NCI-H1417 treated with DMSO at 0.1 percent for 48 hours (cell line): ENCODE measurements around the gene KARS1.

Source experiments
- DNase-seq: peaks from one replicate; lab custom pipeline; 2025; lab: John Stamatoyannopoulos, UW

The KARS1 gene

DNA sequence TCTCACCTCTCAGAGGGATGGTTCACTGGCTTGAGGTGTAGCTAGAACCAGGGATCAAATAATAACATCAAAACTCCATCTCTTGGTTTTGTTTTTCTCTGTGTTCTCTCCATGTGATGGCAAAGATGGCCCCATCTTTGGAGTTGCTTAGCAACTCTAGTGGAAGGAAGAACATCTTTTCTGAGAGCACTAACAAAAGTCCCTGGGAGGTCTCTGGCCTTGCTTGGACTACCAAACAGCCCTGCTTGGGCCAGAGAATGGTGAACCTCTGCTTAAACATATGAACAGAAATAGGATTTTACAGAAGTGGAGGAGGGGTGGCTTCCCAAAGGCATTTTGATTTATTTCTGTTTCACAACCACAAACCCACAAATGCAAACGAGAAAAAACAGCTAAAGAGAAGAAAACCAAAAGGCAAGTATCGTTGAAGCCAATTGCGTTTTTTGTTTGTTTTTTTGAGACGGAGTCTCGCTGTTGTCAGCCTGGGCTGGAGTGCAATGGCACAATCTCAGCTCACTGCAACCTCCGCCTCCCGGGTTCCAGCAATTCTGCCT lies 68.1 kb downstream of the KARS1 start:
- no peak for DNase-seq

DNA sequence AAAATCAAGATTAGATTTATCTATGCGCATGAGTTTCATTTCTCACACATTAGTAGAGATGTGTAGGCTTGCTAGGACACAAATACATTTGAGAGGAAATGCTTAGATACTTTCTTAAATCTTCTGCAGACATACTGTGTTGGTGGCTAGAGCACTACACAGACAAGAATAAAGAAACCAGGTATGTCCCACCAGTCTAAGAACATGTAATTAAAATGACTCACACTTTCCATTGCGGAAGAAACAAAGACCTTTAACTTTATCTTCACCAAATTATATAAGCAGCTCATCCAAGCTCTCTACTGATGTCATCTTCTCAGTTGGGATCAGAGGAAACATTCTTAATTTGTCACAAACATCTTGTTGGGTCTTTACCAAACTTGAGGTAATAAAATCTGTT lies 68.7 kb downstream of the KARS1 start:
- DNase-seq: no peak

DNA sequence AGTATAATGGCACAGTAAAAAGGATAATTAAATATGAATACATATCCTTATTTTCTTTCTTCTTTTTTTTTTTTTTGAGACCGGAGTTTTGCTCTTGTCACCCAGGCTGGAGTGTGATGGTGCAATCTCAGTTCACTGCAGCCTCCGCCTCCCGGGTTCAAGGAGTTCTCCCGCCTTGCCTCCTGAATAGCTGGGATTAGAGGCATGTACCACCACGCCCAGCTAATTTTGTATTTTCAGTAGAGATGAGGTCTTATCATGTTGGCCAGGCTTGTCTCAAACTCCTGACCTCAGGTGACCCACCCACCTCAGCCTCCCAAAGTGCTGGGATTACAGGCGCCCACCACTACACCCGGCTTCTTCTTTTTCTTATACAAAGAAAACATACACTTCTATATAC lies 69.3 kb downstream of the KARS1 start:
- no peak for DNase-seq
